Ishikawa (cell line): ENCODE measurements around the gene HCFC1.

Experiments
- CREB1 ChIP-seq: IDR thresholded peaks from 2 replicates; pipeline ENCODE4 v1.6.1; 2012; ENCODE audit warnings: low read depth
- FOXM1 ChIP-seq: IDR thresholded peaks from 2 replicates; pipeline ENCODE4 v1.6.1; 2012; ENCODE audit warnings: low read depth, borderline replicate concordance
- MAX ChIP-seq: IDR thresholded peaks from 2 replicates; pipeline ENCODE4 v1.6.1; 2012
- RAD21 ChIP-seq: IDR thresholded peaks from 2 replicates; pipeline ENCODE4 v1.6.1; 2012; ENCODE audit warnings: low read depth
- TAF1 ChIP-seq: IDR thresholded peaks from 2 replicates; pipeline ENCODE4 v1.6.1; 2012; ENCODE audit warnings: low read depth, mild to moderate bottlenecking

DNA sequence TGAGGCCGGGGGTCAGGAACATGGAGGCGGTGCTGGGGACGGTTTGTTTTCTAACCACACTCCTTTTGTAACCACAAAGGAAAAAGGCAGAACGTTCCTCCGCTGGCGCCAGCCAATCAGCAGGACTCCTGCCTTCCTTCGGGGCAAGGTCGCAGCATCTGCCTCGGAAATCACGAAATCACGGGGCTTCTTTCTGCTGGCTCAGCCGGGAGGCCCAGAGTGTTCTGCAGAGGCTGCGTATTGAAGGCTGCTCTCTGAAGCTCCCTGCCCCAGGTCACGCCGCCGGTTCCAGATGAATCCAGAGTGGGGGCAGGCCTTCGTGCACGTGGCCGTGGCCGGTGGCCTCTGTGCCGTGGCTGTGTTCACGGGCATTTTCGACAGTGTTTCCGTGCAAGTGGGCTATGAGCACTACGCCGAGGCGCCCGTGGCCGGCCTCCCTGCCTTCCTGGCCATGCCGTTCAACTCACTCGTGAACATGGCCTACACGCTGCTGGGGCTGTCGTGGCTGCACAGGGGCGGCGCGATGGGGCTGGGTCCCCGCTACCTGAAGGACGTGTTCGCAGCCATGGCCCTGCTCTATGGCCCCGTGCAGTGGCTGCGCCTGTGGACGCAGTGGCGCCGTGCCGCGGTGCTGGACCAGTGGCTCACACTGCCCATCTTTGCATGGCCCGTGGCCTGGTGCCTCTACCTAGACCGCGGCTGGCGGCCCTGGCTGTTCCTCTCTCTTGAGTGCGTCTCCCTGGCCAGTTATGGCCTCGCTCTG is 10.3 kb upstream of the HCFC1 start:
- TF ChIP-seq FOXM1 = no peak
- no peak for TF ChIP-seq TAF1
- no peak for TF ChIP-seq RAD21
- TF ChIP-seq MAX = no peak
- no peak for TF ChIP-seq CREB1
